ENCODE data around the gene DPM3.

Gene DPM3

DNA sequence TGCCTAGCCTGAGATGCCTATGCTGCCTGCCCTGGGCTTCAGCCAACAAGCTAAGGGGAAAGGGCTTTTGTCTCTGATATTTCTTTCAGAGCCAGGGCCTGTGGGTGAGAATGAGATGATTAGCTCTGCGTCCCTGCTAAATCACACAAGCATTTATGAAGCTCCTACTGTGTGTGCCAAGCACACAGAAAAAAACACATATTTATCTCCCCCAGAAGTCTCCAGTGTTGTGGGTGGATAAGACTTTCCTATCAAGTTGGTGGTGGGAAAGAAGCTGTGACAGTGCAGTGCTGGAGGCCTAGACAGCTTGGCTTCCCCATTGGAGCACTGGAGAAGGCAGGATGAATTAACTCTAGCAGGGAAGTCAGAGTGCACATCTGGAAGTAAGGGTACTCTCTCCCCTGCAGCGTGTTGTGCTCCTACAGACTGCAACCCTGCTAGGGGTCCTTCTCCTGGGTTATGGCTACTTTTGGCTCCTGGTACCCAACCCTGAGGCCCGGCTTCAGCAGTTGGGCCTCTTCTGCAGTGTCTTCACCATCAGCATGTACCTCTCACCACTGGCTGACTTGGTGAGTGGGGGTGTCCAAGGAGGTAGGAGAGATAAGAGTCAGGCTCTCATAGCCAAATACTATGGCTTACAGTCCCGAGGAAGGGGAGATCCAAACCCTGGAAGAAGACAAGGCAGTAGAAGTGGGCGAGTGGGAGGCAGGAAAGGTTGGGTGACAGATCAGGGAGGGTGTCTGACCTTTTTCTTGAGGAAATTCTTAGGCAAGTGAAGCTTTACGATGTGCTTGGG, 3.0 kb downstream of the DPM3 start:
- H3K4me1 ChIP-seq (ENCODE audit: insufficient read depth, poor library complexity, severe bottlenecking) = peaks cover 6% of the 10 kb centered on the region
- DNase-seq (ENCODE audit: low spot score) (no peak), ATAC-seq (ENCODE audit: low read depth) (no peak)
- H3K9me3 ChIP-seq (ENCODE audit: severe bottlenecking) = no peaks in the 10 kb centered on the region
- H3K27ac ChIP-seq (ENCODE audit: poor library complexity, severe bottlenecking) = peak overlapping the region; percentile 91
- H3K36me3 ChIP-seq (ENCODE audit: low read depth) = peaks cover 36% of the 10 kb centered on the region
- H3K4me3 ChIP-seq (ENCODE audit: severe bottlenecking) = no peak overlapping the region
- no peaks in the 10 kb centered on the region for H3K27me3 ChIP-seq (ENCODE audit: insufficient read depth, poor library complexity, severe bottlenecking)
- TF ChIP-seq, protein P1, sequence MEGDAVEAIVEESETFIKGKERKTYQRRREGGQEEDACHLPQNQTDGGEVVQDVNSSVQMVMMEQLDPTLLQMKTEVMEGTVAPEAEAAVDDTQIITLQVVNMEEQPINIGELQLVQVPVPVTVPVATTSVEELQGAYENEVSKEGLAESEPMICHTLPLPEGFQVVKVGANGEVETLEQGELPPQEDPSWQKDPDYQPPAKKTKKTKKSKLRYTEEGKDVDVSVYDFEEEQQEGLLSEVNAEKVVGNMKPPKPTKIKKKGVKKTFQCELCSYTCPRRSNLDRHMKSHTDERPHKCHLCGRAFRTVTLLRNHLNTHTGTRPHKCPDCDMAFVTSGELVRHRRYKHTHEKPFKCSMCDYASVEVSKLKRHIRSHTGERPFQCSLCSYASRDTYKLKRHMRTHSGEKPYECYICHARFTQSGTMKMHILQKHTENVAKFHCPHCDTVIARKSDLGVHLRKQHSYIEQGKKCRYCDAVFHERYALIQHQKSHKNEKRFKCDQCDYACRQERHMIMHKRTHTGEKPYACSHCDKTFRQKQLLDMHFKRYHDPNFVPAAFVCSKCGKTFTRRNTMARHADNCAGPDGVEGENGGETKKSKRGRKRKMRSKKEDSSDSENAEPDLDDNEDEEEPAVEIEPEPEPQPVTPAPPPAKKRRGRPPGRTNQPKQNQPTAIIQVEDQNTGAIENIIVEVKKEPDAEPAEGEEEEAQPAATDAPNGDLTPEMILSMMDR (IDR thresholded peaks at IDR 0.05; ENCODE audit: poor library complexity, severe bottlenecking) = no peak

DNA sequence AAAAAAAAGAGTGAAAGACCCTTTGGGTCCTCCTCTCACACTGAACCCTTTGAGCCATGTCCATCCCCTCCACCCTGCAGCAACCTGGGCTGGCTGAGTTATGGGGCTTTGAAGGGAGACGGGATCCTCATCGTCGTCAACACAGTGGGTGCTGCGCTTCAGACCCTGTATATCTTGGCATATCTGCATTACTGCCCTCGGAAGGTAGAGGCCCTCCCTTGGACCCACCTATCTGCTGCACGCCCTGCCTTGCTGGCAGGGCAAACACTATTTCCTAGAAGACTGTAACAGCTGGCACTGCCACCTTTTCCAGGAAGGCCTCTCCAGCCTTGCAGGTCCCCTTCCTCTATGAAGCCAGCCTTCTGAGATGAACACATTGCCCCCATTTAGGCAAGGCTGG, 3.6 kb downstream of the DPM3 start:
- H3K36me3 ChIP-seq (ENCODE audit: low read depth) = peaks cover 41% of the 10 kb centered on the region
- H3K27ac ChIP-seq (ENCODE audit: poor library complexity, severe bottlenecking) = peak overlapping the region; percentile 91
- no peaks in the 10 kb centered on the region for H3K27me3 ChIP-seq (ENCODE audit: insufficient read depth, poor library complexity, severe bottlenecking)
- DNase-seq (ENCODE audit: low spot score) (no peak), ATAC-seq (ENCODE audit: low read depth) (no peak)
- H3K4me1 ChIP-seq (ENCODE audit: insufficient read depth, poor library complexity, severe bottlenecking) = peaks cover 7% of the 10 kb centered on the region
- TF ChIP-seq, protein P1 (IDR thresholded peaks at IDR 0.05; ENCODE audit: poor library complexity, severe bottlenecking) = no peak
- H3K9me3 ChIP-seq (ENCODE audit: severe bottlenecking) = no peaks in the 10 kb centered on the region
- peak overlapping the region; percentile 41 for H3K4me3 ChIP-seq (ENCODE audit: severe bottlenecking)

DNA sequence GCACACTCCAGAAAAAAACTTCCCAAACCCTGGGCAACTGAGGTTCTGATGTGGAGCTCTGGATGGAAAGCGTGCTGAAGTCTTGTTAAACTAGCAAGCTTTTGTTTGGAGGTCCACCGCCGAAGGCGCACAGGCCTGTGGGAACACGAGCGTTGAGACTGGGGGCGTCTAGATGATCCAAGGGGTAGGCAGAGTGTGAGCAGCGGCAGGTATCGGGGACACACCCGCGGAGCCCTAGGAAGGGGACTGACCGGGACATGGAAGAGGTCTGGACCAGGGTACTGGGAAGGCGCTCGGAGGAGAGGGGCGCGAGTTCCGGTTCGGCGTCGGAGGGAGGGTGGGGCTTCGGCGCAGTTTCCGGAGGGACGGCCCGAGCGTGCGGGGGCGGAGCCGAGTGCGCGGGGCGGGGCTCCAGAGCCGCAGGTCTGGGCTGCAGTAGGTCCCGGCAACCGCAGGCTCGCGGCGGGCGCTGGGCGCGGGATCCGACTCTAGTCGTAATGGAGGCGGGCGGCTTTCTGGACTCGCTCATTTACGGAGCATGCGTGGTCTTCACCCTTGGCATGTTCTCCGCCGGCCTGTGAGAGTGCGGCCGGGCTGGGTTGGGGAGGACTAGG, 4.8 kb downstream of the DPM3 start, which contains the start of gene SLC50A1:
Gene SLC50A1, plus strand, starts transcription at position 438 of the 614 bp plus-strand sequence. Its CDS starts 60 bp downstream, at position 498.
- Histone ChIP-seq H3K27ac (ENCODE audit: poor library complexity, severe bottlenecking) (peak within 1 kb of the TSS; percentile 91), H3K36me3 (ENCODE audit: low read depth) (peaks cover 53% of the 10 kb centered on the region), H3K4me3 (ENCODE audit: severe bottlenecking) (peak within 1 kb of the TSS; percentile 41), H3K27me3 (ENCODE audit: insufficient read depth, poor library complexity, severe bottlenecking) (no peaks in the 10 kb centered on the region), H3K4me1 (ENCODE audit: insufficient read depth, poor library complexity, severe bottlenecking) (peaks cover 19% of the 10 kb centered on the region), H3K9me3 (ENCODE audit: severe bottlenecking) (no peaks in the 10 kb centered on the region)
- ATAC-seq (ENCODE audit: low read depth) (peak; percentile 73), DNase-seq (ENCODE audit: low spot score) (peak; percentile 94)
- TF ChIP-seq, protein P1 (IDR thresholded peaks at IDR 0.05; ENCODE audit: poor library complexity, severe bottlenecking) = no peak

DNA sequence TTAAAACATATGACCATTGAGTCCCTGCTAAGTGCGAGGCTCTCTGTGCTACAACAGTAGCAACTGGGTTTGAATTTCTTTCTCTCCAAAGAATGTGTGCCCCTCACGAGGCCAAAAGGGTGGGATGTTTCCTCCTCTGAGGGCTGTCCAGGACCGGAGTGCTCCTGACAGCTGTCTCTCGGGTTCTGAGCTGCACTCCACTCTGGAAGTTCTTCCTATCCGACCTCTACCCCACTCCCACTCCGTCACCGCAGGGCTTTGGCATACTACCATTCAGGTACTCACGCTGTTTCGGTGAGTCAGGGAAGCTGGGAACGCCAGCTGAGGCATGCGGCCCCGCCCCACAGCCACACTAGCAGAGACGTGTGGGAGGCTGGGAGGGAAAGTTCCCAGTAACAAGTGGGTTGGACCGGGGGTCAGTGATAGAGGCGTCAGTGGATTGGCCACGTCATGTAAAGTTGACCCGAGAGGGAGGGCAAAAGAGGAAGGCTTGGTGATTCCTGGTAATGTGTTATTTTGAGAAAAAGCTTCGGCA, 5.4 kb downstream of the DPM3 start:
- no peaks in the 10 kb centered on the region for H3K9me3 ChIP-seq (ENCODE audit: severe bottlenecking)
- H3K4me1 ChIP-seq (ENCODE audit: insufficient read depth, poor library complexity, severe bottlenecking) = peaks cover 19% of the 10 kb centered on the region
- peaks cover 55% of the 10 kb centered on the region for H3K36me3 ChIP-seq (ENCODE audit: low read depth)
- ATAC-seq (ENCODE audit: low read depth) (peak; percentile 79), DNase-seq (ENCODE audit: low spot score) (peak; percentile 99)
- peak overlapping the region; percentile 91 for H3K27ac ChIP-seq (ENCODE audit: poor library complexity, severe bottlenecking)
- no peaks in the 10 kb centered on the region for H3K27me3 ChIP-seq (ENCODE audit: insufficient read depth, poor library complexity, severe bottlenecking)
- H3K4me3 ChIP-seq (ENCODE audit: severe bottlenecking) = peak overlapping the region; percentile 41
- TF ChIP-seq, protein P1 (IDR thresholded peaks at IDR 0.05; ENCODE audit: poor library complexity, severe bottlenecking) = no peak

Measured in RWPE2 (cell line).